GM18858 (cell line): ENCODE results near the gene C12orf57.
"Not testable (repeated sequence)": the region's sequence is repeated elsewhere in the genome, so short reads cannot be mapped to it uniquely, and the experiment has no call there.

Experiments used
- ATAC-seq: cut with Tn5 transposase; IDR thresholded peaks from one replicate; pipeline ENCODE4 v1.9.1; 2021; ENCODE audit not compliant: unreplicated experiment

C12orf57 gene

GRCh38 chr12:6943722-6944380 lies at the start of gene C12orf57, which contains the start of gene RNU7-1:
TSS of gene C12orf57 (plus strand) at chr12:6944022. CDS start at chr12:6944122, 100 bp downstream.
TSS of gene RNU7-1 (plus strand) at chr12:6943816.
- ATAC-seq: peak; percentile 32

- no peak for ATAC-seq
Observed at GRCh38 chr12:6894321-6894720, 49.5 kb upstream of the C12orf57 start.

GRCh38 chr12:6896846-6897435 lies 46.9 kb upstream of the C12orf57 start:
- no peak for ATAC-seq

GRCh38 chr12:6899427-6899826 lies 44.4 kb upstream of the C12orf57 start:
- ATAC-seq: no peak

- no peak for ATAC-seq
Observed at GRCh38 chr12:6899837-6900519, 43.8 kb upstream of the C12orf57 start.

GRCh38 chr12:6902448-6902847 lies 41.4 kb upstream of the C12orf57 start:
- no peak for ATAC-seq

- no peak for ATAC-seq
Observed at GRCh38 chr12:6903722-6904121, 40.1 kb upstream of the C12orf57 start.

- peak; percentile 68 for ATAC-seq
Observed at GRCh38 chr12:6904280-6905276, 39.2 kb upstream of the C12orf57 start, which contains the start of gene LRRC23. TSS of gene LRRC23 (plus strand) at chr12:6904822. CDS start at chr12:6905634, 812 bp downstream.

- ATAC-seq: no peak
Observed at GRCh38 chr12:6905414-6906040, 38.3 kb upstream of the C12orf57 start.

GRCh38 chr12:6908141-6908540 lies 35.7 kb upstream of the C12orf57 start:
- ATAC-seq: not testable (repeated sequence)

GRCh38 chr12:6909421-6910145 lies 34.2 kb upstream of the C12orf57 start:
- no peak for ATAC-seq

GRCh38 chr12:6912164-6912935 lies 31.5 kb upstream of the C12orf57 start:
- ATAC-seq: no peak

- ATAC-seq: no peak
Observed at GRCh38 chr12:6914246-6914946, 29.4 kb upstream of the C12orf57 start, which contains the start of gene ENO2. TSS of gene ENO2 (plus strand) at chr12:6914580. CDS start at chr12:6915833, 1,253 bp downstream.

GRCh38 chr12:6914947-6915788 lies 28.7 kb upstream of the C12orf57 start:
- no peak for ATAC-seq

GRCh38 chr12:6915789-6916285 lies 28.0 kb upstream of the C12orf57 start:
- no peak for ATAC-seq

- ATAC-seq: no peak
Observed at GRCh38 chr12:6916426-6917200, 27.2 kb upstream of the C12orf57 start.
